Measurements from ENCODE around the gene TSNAX. TPM values are rescaled to one million over a fixed set of nuclear protein-coding genes. Genes with fewer than 3 reads are reported as not detected.

Gene TSNAX
- 57.1 TPM for total RNA-seq

DNA sequence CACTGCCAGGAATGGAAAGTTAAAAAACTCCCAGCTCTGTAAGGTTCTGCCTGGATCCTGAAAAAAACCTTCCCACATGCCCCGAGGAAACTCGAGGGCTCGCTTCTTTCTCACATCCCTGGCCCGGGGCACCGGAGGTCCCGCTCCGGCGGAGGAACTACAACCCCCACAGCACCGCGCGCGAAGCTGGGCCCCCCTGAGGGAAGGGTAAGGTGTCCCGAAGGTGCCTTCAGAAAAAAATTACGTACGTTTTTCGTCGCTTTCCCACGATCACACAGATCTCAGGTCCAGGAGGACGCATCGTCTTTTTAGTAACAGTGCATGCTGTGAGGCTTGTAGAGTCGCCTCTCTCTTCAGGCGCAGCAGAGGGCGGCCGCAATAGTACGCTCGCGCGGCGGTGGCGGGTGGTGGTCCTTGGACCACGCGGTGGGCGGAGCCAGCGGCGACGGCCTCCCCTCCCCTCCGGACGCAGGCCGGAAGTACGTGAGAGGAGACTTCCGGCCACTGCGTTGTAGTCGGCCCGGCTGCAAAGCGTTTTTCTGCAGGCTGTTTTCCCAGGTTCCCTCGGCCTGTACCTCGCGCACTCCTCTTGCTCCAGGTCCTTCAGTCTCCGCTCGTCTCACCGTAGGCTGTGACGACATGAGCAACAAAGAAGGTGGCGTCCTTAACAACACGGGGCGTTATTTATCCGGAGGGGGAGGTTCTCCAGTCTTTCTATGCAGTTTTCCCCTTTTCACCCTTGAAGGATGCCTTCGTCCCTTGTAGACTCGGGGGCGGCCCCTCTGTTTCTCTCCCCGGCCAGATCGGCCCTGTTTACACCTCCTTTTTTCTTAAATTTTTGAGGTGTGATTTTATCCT lies at the start of gene TSNAX:
Gene TSNAX (plus strand): TSS at position 498 of the 858 bp plus-strand sequence. CDS start 142 bp downstream, at position 640.

Other genes with a start within 250 kb of the TSNAX start
- gene EXOC8, start 190.8 kb upstream of the TSNAX start, total RNA-seq, result 27.1 TPM
- gene SPRTN, start 190.4 kb upstream of the TSNAX start, total RNA-seq, result 19.2 TPM
- gene EGLN1, start 106.4 kb upstream of the TSNAX start, total RNA-seq, result 60.5 TPM
- 37.0 TPM for gene DISC1, start 98.1 kb downstream of the TSNAX start, total RNA-seq